HepG2 (cell line): ENCODE results near the gene INSRR. TPM values are rescaled to one million over a fixed set of nuclear protein-coding genes. Genes with fewer than 3 reads are reported as not detected.
A peak's percentile ranks its signal among the peaks of the same experiment; 100 is the strongest.

Experiments
- ETV5 ChIP-seq: IDR thresholded peaks from 2 replicates; pipeline ENCODE4 v1.6.1; 2018; ENCODE audit warnings: missing biosample characterization, missing genetic modification reagents, inconsistent platforms, borderline replicate concordance
- HHEX ChIP-seq: IDR thresholded peaks from 2 replicates; pipeline ENCODE4 v1.6.1; 2016; ENCODE audit warnings: control low read depth
- KLF6 ChIP-seq: IDR thresholded peaks from 2 replicates; pipeline ENCODE4 v1.8.0; 2016; ENCODE audit warnings: missing biosample characterization, missing genetic modification reagents
- NFKBIZ ChIP-seq: IDR thresholded peaks from 2 replicates; pipeline ENCODE4 v1.6.1; 2018; ENCODE audit warnings: missing genetic modification reagents, missing compliant biosample characterization
- ONECUT2 ChIP-seq: sonication (generic); formaldehyde crosslinking; IDR thresholded peaks from 2 replicates; pipeline ENCODE4 v1.4.0; 2020; ENCODE audit warnings: missing genetic modification reagents
- REPIN1 ChIP-seq: sonication (generic); formaldehyde crosslinking; IDR thresholded peaks from 2 replicates; pipeline ENCODE4 v1.8.0; 2022; ENCODE audit warnings: missing genetic modification reagents, low read depth, mild to moderate bottlenecking, borderline replicate concordance
- SMAD1 ChIP-seq: sonication (generic); formaldehyde crosslinking; IDR thresholded peaks from 2 replicates; pipeline ENCODE4 v1.4.0; 2020; ENCODE audit warnings: missing genetic modification reagents, low read depth, mild to moderate bottlenecking, borderline replicate concordance
- TARDBP ChIP-seq: sonication (generic); formaldehyde crosslinking; IDR thresholded peaks from 2 replicates; pipeline ENCODE4 v1.8.0; 2022; ENCODE audit warnings: mild to moderate bottlenecking, missing genetic modification reagents
- TP53 ChIP-seq: sonication (generic); formaldehyde crosslinking; conservative IDR thresholded peaks from 2 replicates; pipeline ENCODE4 v1.4.0; 2020; ENCODE audit warnings: missing genetic modification reagents
- U2AF2 ChIP-seq: fragments of 200-400 bp; formaldehyde crosslinking; IDR thresholded peaks from 2 replicates; pipeline ENCODE4 v1.6.1; 2017; ENCODE audit warnings: low read depth, mild to moderate bottlenecking, low read length
- ZBTB20 ChIP-seq: sonication (generic); formaldehyde crosslinking; IDR thresholded peaks from 2 replicates; pipeline ENCODE4 v1.8.1; 2023; ENCODE audit warnings: missing genetic modification reagents, low read depth, mild to moderate bottlenecking, borderline replicate concordance
- ZNF572 ChIP-seq: sonication (generic); formaldehyde crosslinking; IDR thresholded peaks from 2 replicates; pipeline ENCODE4 v1.5.1; 2020; ENCODE audit warnings: mild to moderate bottlenecking, missing genetic modification reagents
- ZNF644 ChIP-seq: IDR thresholded peaks from 2 replicates; pipeline ENCODE4 v1.6.1; 2016; ENCODE audit warnings: low read depth
- ZNF766 ChIP-seq: sonication (generic); formaldehyde crosslinking; IDR thresholded peaks from 2 replicates; pipeline ENCODE4 v1.5.0; 2020; ENCODE audit warnings: missing genetic modification reagents, borderline replicate concordance
- polyA plus RNA-seq, 8 experiments: library from polyadenylated mRNA; depleted of rRNA in 3 of 8; stranded (reverse) in 7 of 8; unstranded in 1 of 8; fragments of >200 nt; fragmentation: Illumina TruSeq in 4 of 8; extraction: Trizol in 4 of 8; gene quantifications; 2 replicates each; pipeline versions ENCODE4 v1.2.1 to v1.2.3, GENCODE V29; 2011 to 2016; ENCODE audit warnings: low read depth in 4 of 8, missing spikeins in 1 of 8, mixed read lengths in 1 of 8; ENCODE audit not compliant: insufficient read depth in 1 of 8
- total RNA-seq, 5 experiments: library from RNA; depleted of rRNA; stranded (reverse); fragments of >200 nt; fragmentation: Illumina TruSeq; extraction: Trizol; gene quantifications; 2 replicates each; pipeline ENCODE4 v1.2.3, GENCODE V29; 2016; ENCODE audit warnings: low read depth in 1 of 5
- TF ChIP-seq, protein P1 (sequence below): sonication (generic); formaldehyde crosslinking; IDR thresholded peaks from 2 replicates; pipeline ENCODE4 v1.4.0; 2020; ENCODE audit warnings: missing genetic modification reagents
- TF ChIP-seq, protein P2 (sequence below): sonication (generic); formaldehyde crosslinking; IDR thresholded peaks from 2 replicates; pipeline ENCODE4 v1.4.0; 2020; ENCODE audit warnings: missing genetic modification reagents, borderline replicate concordance
- TF ChIP-seq, protein P3 (sequence below): IDR thresholded peaks from 2 replicates; pipeline ENCODE4 v1.6.1; 2012; ENCODE audit warnings: inconsistent platforms
- TF ChIP-seq, protein P4 (sequence below): sonication (generic); formaldehyde crosslinking; IDR thresholded peaks from 2 replicates; pipeline ENCODE4 v1.5.1; 2020; ENCODE audit warnings: missing genetic modification reagents, mild to moderate bottlenecking, borderline replicate concordance
- TF ChIP-seq, protein P5 (sequence below): sonication (generic); formaldehyde crosslinking; IDR thresholded peaks from 2 replicates; pipeline ENCODE4 v1.4.0; 2020; ENCODE audit warnings: missing genetic modification reagents

The INSRR gene
- total and polyA plus RNA-seq, 2 of the 13 experiments (the other 11 are each of a cell fraction or from before 2014, with no cell fraction given), result not detected

DNA sequence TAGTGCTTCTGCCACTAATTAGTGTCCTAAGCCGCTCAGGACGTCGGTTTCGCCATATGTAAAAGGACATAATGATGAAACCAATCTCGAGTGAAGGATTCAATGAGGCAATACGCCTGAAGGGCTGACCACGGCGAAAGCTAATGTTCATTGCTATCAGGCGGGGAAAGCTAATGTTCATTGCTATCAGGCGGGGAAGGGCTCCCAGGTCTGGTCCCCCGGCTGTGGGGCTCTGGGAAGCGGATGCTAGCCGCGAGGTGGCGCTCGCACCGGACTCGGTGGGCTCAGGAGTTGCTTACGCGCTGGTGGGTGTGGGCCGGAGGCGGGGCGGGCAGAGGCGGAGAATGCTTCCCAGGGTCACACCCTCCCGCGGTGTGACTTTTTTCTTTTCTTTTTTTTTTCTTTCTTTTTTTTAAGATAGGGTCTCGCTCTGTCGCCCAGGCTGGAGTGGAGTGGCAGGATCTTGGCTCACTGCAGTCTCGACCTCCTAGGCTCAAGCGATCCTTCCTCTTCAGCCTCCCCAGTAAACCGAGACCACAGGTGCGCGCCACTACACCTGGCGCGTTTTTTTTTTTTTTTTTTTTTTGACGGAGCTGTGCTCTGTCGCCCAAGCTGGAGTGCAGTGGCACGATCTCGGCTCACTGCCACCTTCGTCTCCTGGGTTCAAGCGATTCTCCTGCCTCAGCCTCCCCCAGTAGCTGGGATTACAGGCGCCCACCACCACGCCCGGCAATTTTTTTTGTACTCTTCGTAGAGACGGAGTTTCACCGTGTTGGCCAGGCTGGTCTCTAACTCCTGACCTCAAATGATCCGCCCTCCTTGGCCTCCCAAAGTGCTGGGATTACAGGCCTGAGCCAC lies 33.5 kb upstream of the INSRR start (continued):
- TF ChIP-seq U2AF2 (0 out of 2 replicates have a peak, but pooled peaks have one; percentile 53), SMAD1 (CRISPR knock-in tag) (no peak), ZNF644 (CRISPR knock-in tag) (no peak), TARDBP (CRISPR knock-in tag) (no peak), ONECUT2 (no peak), KLF6 (no peak), REPIN1 (CRISPR knock-in tag) (no peak), TP53 (CRISPR knock-in tag) (no peak), ETV5 (CRISPR knock-in tag) (no peak), NFKBIZ (CRISPR knock-in tag) (no peak), ZNF766 (no peak), ZBTB20 (CRISPR knock-in tag) (0 out of 2 replicates have a peak, but pooled peaks have one; percentile 41), ZNF572 (CRISPR knock-in tag) (no peak), HHEX (CRISPR knock-in tag) (no peak)
- TF ChIP-seq, protein P1, sequence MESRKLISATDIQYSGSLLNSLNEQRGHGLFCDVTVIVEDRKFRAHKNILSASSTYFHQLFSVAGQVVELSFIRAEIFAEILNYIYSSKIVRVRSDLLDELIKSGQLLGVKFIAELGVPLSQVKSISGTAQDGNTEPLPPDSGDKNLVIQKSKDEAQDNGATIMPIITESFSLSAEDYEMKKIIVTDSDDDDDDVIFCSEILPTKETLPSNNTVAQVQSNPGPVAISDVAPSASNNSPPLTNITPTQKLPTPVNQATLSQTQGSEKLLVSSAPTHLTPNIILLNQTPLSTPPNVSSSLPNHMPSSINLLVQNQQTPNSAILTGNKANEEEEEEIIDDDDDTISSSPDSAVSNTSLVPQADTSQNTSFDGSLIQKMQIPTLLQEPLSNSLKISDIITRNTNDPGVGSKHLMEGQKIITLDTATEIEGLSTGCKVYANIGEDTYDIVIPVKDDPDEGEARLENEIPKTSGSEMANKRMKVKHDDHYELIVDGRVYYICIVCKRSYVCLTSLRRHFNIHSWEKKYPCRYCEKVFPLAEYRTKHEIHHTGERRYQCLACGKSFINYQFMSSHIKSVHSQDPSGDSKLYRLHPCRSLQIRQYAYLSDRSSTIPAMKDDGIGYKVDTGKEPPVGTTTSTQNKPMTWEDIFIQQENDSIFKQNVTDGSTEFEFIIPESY (CRISPR knock-in tag), result no peak
- TF ChIP-seq, protein P2, sequence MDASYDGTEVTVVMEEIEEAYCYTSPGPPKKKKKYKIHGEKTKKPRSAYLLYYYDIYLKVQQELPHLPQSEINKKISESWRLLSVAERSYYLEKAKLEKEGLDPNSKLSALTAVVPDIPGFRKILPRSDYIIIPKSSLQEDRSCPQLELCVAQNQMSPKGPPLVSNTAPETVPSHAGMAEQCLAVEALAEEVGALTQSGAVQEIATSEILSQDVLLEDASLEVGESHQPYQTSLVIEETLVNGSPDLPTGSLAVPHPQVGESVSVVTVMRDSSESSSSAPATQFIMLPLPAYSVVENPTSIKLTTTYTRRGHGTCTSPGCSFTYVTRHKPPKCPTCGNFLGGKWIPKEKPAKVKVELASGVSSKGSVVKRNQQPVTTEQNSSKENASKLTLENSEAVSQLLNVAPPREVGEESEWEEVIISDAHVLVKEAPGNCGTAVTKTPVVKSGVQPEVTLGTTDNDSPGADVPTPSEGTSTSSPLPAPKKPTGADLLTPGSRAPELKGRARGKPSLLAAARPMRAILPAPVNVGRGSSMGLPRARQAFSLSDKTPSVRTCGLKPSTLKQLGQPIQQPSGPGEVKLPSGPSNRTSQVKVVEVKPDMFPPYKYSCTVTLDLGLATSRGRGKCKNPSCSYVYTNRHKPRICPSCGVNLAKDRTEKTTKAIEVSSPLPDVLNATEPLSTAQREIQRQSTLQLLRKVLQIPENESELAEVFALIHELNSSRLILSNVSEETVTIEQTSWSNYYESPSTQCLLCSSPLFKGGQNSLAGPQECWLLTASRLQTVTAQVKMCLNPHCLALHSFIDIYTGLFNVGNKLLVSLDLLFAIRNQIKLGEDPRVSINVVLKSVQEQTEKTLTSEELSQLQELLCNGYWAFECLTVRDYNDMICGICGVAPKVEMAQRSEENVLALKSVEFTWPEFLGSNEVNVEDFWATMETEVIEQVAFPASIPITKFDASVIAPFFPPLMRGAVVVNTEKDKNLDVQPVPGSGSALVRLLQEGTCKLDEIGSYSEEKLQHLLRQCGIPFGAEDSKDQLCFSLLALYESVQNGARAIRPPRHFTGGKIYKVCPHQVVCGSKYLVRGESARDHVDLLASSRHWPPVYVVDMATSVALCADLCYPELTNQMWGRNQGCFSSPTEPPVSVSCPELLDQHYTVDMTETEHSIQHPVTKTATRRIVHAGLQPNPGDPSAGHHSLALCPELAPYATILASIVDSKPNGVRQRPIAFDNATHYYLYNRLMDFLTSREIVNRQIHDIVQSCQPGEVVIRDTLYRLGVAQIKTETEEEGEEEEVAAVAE (CRISPR knock-in tag), result no peak
- TF ChIP-seq, protein P3, sequence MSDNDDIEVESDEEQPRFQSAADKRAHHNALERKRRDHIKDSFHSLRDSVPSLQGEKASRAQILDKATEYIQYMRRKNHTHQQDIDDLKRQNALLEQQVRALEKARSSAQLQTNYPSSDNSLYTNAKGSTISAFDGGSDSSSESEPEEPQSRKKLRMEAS, result 0 out of 2 replicates have a peak, but pooled peaks have one; percentile 18
- TF ChIP-seq, protein P4, sequence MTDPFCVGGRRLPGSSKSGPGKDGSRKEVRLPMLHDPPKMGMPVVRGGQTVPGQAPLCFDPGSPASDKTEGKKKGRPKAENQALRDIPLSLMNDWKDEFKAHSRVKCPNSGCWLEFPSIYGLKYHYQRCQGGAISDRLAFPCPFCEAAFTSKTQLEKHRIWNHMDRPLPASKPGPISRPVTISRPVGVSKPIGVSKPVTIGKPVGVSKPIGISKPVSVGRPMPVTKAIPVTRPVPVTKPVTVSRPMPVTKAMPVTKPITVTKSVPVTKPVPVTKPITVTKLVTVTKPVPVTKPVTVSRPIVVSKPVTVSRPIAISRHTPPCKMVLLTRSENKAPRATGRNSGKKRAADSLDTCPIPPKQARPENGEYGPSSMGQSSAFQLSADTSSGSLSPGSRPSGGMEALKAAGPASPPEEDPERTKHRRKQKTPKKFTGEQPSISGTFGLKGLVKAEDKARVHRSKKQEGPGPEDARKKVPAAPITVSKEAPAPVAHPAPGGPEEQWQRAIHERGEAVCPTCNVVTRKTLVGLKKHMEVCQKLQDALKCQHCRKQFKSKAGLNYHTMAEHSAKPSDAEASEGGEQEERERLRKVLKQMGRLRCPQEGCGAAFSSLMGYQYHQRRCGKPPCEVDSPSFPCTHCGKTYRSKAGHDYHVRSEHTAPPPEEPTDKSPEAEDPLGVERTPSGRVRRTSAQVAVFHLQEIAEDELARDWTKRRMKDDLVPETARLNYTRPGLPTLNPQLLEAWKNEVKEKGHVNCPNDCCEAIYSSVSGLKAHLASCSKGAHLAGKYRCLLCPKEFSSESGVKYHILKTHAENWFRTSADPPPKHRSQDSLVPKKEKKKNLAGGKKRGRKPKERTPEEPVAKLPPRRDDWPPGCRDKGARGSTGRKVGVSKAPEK, result no peak
- TF ChIP-seq, protein P5, sequence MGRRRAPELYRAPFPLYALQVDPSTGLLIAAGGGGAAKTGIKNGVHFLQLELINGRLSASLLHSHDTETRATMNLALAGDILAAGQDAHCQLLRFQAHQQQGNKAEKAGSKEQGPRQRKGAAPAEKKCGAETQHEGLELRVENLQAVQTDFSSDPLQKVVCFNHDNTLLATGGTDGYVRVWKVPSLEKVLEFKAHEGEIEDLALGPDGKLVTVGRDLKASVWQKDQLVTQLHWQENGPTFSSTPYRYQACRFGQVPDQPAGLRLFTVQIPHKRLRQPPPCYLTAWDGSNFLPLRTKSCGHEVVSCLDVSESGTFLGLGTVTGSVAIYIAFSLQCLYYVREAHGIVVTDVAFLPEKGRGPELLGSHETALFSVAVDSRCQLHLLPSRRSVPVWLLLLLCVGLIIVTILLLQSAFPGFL, result no peak
